HG03520 (cell line): ENCODE measurements around the gene CHIC2.
A peak's percentile ranks its signal among the peaks of the same experiment; 100 is the strongest.
"Not testable (repeated sequence)": the region's sequence is repeated elsewhere in the genome, so short reads cannot be mapped to it uniquely, and the experiment has no call there.

Experiments used
- ATAC-seq: cut with Tn5 transposase; IDR thresholded peaks from one replicate; pipeline ENCODE4 v1.9.1; 2021; ENCODE audit warnings: mild to moderate bottlenecking, moderate library complexity; ENCODE audit not compliant: unreplicated experiment

The CHIC2 gene

GRCh38 chr4:54064317-54065111 lies at the start of gene CHIC2:
CHIC2 (minus strand) TSS chr4:54064605; CDS start chr4:54064300, 305 bp downstream.
- peak; percentile 92 for ATAC-seq

- not testable (repeated sequence) for ATAC-seq
Observed at GRCh38 chr4:54113206-54113605, 48.8 kb upstream of the CHIC2 start.

GRCh38 chr4:54110019-54110416 lies 45.6 kb upstream of the CHIC2 start:
- ATAC-seq = no peak

- no peak for ATAC-seq
Observed at GRCh38 chr4:54109241-54110018, 45.0 kb upstream of the CHIC2 start.

GRCh38 chr4:54107951-54108748 lies 43.7 kb upstream of the CHIC2 start:
- ATAC-seq = no peak

GRCh38 chr4:54104907-54105306 lies 40.5 kb upstream of the CHIC2 start:
- ATAC-seq = no peak

GRCh38 chr4:54103190-54103574 lies 38.8 kb upstream of the CHIC2 start:
- ATAC-seq = no peak

GRCh38 chr4:54102531-54103106 lies 38.2 kb upstream of the CHIC2 start:
- no peak for ATAC-seq

GRCh38 chr4:54101190-54102041 lies 37.0 kb upstream of the CHIC2 start:
- no peak for ATAC-seq

GRCh38 chr4:54100595-54101189 lies 36.3 kb upstream of the CHIC2 start:
- ATAC-seq = no peak

GRCh38 chr4:54099748-54100574 lies 35.6 kb upstream of the CHIC2 start, which contains the start of gene GSX2:
GSX2 (plus strand) TSS chr4:54100163; CDS start chr4:54100345, 182 bp downstream.
- no peak for ATAC-seq

GRCh38 chr4:54099287-54099747 lies 34.9 kb upstream of the CHIC2 start:
- no peak for ATAC-seq

- ATAC-seq = no peak
Observed at GRCh38 chr4:54098375-54098774, 34.0 kb upstream of the CHIC2 start.

GRCh38 chr4:54097152-54097551 lies 32.7 kb upstream of the CHIC2 start:
- no peak for ATAC-seq

- no peak for ATAC-seq
Observed at GRCh38 chr4:54096295-54096962, 32.0 kb upstream of the CHIC2 start.

GRCh38 chr4:54095110-54095825 lies 30.9 kb upstream of the CHIC2 start:
- ATAC-seq = no peak

GRCh38 chr4:54094451-54094850 lies 30.0 kb upstream of the CHIC2 start:
- ATAC-seq = no peak
